Smooth muscle cell (in vitro differentiated cells): ENCODE data around the gene POLD4. TPM values are rescaled to one million over a fixed set of nuclear protein-coding genes. Genes with fewer than 3 reads are reported as not detected.

Source experiments
- DNase-seq: peaks from one replicate; lab custom pipeline; 2025; ENCODE audit not compliant: unreplicated experiment; lab: John Stamatoyannopoulos, UW
- H2AFZ ChIP-seq: fragments of 200-600 bp; sonication (generic); 2 replicates; pipeline ENCODE4 v1.6.0; 2016; ENCODE audit warnings: antibody characterized with exemption, low read depth, mild to moderate bottlenecking
- H3F3A ChIP-seq: fragments of 200-600 bp; sonication (generic); 2 replicates; pipeline ENCODE4 v1.6.0; 2017; ENCODE audit warnings: antibody characterized with exemption, low read depth
- H3K27ac ChIP-seq: fragments of 200-600 bp; sonication (generic); 2 replicates; pipeline ENCODE4 v1.5.1; 2016; ENCODE audit warnings: low read depth, mild to moderate bottlenecking
- H3K27me3 ChIP-seq: fragments of 200-600 bp; sonication (generic); 2 replicates; pipeline ENCODE4 v1.6.1; 2016; ENCODE audit warnings: low read depth, mild to moderate bottlenecking
- H3K36me3 ChIP-seq: fragments of 200-600 bp; sonication (generic); 2 replicates; pipeline ENCODE4 v1.5.1; 2016; ENCODE audit warnings: low read depth
- H3K4me1 ChIP-seq: fragments of 200-600 bp; sonication (generic); 2 replicates; pipeline ENCODE4 v1.5.1; 2016; ENCODE audit warnings: low read depth
- H3K4me2 ChIP-seq: fragments of 200-600 bp; sonication (generic); 2 replicates; pipeline ENCODE4 v1.6.0; 2016; ENCODE audit warnings: mild to moderate bottlenecking
- H3K4me3 ChIP-seq: fragments of 200-600 bp; sonication (generic); 2 replicates; pipeline ENCODE4 v1.5.1; 2016; ENCODE audit warnings: mild to moderate bottlenecking
- H3K79me2 ChIP-seq: fragments of 200-600 bp; sonication (generic); 2 replicates; pipeline ENCODE4 v1.6.0; 2016; ENCODE audit warnings: low read depth, mild to moderate bottlenecking
- H3K9ac ChIP-seq: fragments of 200-600 bp; sonication (generic); 2 replicates; pipeline ENCODE4 v1.6.0; 2016; ENCODE audit warnings: low read depth
- H3K9me3 ChIP-seq: fragments of 200-600 bp; sonication (generic); replicated peaks from 2 replicates; pipeline ENCODE4 v1.5.1; 2016; ENCODE audit warnings: low read depth
- H4K20me1 ChIP-seq: fragments of 200-600 bp; sonication (generic); 2 replicates; pipeline ENCODE4 v1.6.0; 2016; ENCODE audit warnings: low read depth
- WGBS: methylation state at CpG from one replicate; pipeline ENCODE4 v1.1.7; 2016; ENCODE audit warnings: low lambda C conversion rate; 5-methylcytosine and 5-hydroxymethylcytosine counted together
- polyA plus RNA-seq: library from polyadenylated mRNA; unstranded; fragments of >200 nt; fragmentation: Nextera tagmentation; extraction: Ambion mirVana; gene quantifications from 2 replicates; pipeline ENCODE4 v1.2.1, GENCODE V29; 2016
- total RNA-seq: library from RNA; depleted of rRNA; stranded (reverse); fragments of >200 nt; gene quantifications from 2 replicates; pipeline ENCODE4 v1.2.3, GENCODE V29; 2014
- TF ChIP-seq, protein P1 (sequence below): fragments of 200-600 bp; sonication (generic); IDR thresholded peaks from 2 replicates; pipeline ENCODE4 v1.5.1; 2017; ENCODE audit warnings: borderline replicate concordance, mild to moderate bottlenecking, antibody characterized with exemption; ENCODE audit not compliant: insufficient read depth, poor library complexity, severe bottlenecking

POLD4 gene
- total and polyA plus RNA-seq, 2 experiments from 2014 or later = 61.4 to 113 TPM

DNA sequence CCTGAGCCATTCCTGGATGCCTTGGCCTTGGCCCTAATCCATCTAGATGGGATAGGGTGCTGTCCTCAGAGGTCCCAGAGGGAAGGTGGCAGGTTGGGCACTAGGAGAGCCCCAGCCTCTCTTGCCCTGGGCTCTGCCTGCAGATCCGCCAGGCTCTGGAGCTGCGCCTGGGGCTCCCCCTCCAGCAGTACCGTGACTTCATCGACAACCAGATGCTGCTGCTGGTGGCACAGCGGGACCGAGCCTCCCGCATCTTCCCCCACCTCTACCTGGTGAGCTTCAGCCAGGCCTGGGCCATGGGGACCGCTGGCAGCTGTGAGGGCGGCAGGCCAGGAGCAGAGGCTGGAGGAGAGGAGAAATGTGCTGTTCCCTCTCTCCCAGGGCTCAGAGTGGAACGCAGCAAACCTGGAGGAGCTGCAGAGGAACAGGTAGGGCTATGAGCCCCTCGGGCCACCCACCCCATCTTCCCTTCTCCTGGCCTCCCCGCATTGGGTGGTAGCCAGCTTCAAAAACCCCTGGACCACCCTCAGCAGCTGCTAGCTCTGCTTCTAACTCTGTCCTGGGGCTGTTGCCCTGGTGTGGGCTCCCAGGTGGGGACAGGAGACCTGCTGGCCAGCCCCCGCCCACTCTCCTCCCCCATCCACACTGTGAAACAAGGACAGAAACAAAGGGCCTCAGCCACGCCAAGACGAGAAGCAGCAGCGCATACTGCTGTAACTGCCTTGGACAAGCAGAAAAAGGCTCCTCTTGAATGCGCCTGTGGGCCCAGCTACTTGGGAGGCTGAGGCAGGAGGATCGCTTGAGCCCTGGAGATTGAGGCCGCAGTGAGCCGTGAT is 45.1 kb downstream of the POLD4 start:
- Histone ChIP-seq H3K4me3 (no peak overlapping the region), H3K79me2 (no peaks in the 10 kb centered on the region), H3F3A (no peaks in the 10 kb centered on the region), H2AFZ (no peak overlapping the region), H3K9ac (no peak overlapping the region), H4K20me1 (no peaks in the 10 kb centered on the region), H3K36me3 (no peaks in the 10 kb centered on the region), H3K27me3 (no peaks in the 10 kb centered on the region), H3K4me2 (no peak overlapping the region), H3K4me1 (no peaks in the 10 kb centered on the region), H3K27ac (no peak overlapping the region), H3K9me3 (no peaks in the 10 kb centered on the region)
- TF ChIP-seq, protein P1, sequence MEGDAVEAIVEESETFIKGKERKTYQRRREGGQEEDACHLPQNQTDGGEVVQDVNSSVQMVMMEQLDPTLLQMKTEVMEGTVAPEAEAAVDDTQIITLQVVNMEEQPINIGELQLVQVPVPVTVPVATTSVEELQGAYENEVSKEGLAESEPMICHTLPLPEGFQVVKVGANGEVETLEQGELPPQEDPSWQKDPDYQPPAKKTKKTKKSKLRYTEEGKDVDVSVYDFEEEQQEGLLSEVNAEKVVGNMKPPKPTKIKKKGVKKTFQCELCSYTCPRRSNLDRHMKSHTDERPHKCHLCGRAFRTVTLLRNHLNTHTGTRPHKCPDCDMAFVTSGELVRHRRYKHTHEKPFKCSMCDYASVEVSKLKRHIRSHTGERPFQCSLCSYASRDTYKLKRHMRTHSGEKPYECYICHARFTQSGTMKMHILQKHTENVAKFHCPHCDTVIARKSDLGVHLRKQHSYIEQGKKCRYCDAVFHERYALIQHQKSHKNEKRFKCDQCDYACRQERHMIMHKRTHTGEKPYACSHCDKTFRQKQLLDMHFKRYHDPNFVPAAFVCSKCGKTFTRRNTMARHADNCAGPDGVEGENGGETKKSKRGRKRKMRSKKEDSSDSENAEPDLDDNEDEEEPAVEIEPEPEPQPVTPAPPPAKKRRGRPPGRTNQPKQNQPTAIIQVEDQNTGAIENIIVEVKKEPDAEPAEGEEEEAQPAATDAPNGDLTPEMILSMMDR = no peak
- no peak for DNase-seq
- WGBS = 98% methylated on average over 17 of the region's 20 CpGs

DNA sequence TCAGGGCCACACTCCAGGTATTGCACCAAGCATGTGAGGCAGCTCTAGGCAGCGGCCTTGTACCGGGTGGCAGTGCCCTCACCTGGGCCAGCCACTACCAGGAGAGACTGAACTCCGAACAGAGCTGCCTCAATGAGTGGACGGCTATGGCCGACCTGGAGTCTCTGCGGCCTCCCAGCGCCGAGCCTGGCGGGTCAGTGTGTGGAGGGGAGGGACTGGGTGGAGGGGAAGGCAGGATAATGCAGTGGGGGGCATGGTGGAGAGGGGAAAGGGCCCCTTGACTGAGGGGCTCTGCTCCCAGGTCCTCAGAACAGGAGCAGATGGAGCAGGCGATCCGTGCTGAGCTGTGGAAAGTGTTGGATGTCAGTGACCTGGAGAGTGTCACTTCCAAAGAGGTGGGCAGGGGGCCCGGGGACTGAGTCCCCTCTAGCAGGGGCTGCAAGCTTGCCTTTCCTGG is 45.8 kb downstream of the POLD4 start:
- Histone ChIP-seq H3K9me3 (no peaks in the 10 kb centered on the region), H2AFZ (no peak overlapping the region), H3F3A (no peaks in the 10 kb centered on the region), H3K36me3 (no peaks in the 10 kb centered on the region), H3K4me2 (no peak overlapping the region), H3K79me2 (no peaks in the 10 kb centered on the region), H3K27ac (no peak overlapping the region), H3K27me3 (no peaks in the 10 kb centered on the region), H3K4me3 (no peak overlapping the region), H3K9ac (no peak overlapping the region), H3K4me1 (peaks cover 1% of the 10 kb centered on the region), H4K20me1 (no peaks in the 10 kb centered on the region)
- WGBS = 98% methylated on average over 12 of the region's 12 CpGs
- TF ChIP-seq, protein P1 = no peak
- no peak for DNase-seq

DNA sequence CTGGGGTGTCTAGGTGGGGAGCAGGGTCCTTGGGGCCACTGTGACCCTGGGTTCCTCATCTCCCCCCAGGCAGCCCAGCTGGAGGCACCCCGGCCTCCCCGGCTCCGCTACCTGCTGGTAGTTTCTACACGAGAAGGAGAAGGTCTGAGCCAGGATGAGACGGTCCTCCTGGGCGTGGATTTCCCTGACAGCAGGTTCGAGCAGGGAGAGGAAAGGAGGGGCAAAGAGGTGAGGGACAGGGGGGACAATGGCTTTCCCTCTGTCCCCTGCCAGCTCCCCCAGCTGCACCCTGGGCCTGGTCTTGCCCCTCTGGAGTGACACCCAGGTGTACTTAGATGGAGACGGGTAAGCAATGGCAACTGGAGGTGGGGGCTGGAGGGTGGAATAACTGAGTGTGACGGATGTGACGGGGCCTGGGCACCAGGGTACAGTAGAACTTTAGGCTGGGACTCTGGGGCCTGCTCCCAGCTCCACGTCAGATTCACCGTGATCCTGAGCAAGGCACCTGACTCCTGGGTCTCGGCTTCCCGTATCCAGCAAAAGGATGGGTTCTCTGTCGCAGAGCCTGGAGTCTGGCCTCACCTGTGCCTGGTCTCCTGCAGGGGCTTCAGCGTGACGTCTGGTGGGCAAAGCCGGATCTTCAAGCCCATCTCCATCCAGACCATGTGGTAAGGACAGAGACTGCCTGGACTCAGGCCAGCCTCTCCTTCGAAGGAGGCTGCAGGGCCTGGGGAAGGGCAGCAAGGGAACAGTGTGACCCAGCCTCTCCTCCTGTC is 46.4 kb downstream of the POLD4 start:
- H4K20me1 ChIP-seq = no peaks in the 10 kb centered on the region
- no peaks in the 10 kb centered on the region for H3K9me3 ChIP-seq
- no peak overlapping the region for H3K9ac ChIP-seq
- 97% methylated on average over 19 of the region's 19 CpGs for WGBS
- H3K4me3 ChIP-seq = no peak overlapping the region
- H3K4me1 ChIP-seq = peaks cover 7% of the 10 kb centered on the region
- no peaks in the 10 kb centered on the region for H3F3A ChIP-seq
- no peak overlapping the region for H3K4me2 ChIP-seq
- no peaks in the 10 kb centered on the region for H3K79me2 ChIP-seq
- H2AFZ ChIP-seq = no peak overlapping the region
- no peak overlapping the region for H3K27ac ChIP-seq
- TF ChIP-seq, protein P1 = no peak
- no peak for DNase-seq
- H3K36me3 ChIP-seq = no peaks in the 10 kb centered on the region
- no peaks in the 10 kb centered on the region for H3K27me3 ChIP-seq
